Measurements from ENCODE around the gene SLC25A13.

Gene SLC25A13

DNA sequence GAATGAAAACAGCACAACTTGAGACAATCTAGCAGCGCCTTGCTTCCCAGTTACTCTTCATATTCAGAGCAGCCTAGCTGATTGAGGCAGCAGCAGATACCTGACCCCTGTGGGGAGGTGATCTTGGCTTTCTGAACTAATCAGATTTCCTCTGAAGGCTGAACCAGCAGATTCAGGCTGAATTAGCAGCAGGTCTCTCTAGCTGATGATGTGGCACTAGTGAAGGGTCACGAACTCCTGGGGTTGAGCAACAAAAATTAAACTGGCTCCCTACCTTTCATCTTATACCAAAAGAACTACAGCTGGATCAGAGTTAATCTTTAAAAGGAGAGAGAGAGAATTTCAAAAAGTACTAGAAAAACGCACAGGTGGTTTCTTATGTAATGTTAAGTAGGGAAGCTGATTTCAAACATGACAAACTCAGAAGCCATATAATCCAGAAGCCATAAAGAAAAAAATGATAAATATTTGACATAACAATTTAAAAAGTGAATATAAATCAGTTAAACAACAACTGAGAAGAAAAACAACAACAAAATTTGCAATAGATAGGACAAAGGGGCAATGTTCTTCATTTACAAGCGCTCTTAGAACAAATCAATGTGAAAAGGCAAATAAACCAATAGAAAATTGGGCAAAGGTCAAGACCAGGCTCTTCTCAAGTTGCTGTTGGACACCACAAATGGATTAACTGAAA, 13.5 kb downstream of the SLC25A13 start:
- no peak overlapping the region for H3K4me3 ChIP-seq (ENCODE audit: low read depth, low read length)
- DNase-seq (ENCODE audit: low read depth): no peak
- TF ChIP-seq, protein P1, sequence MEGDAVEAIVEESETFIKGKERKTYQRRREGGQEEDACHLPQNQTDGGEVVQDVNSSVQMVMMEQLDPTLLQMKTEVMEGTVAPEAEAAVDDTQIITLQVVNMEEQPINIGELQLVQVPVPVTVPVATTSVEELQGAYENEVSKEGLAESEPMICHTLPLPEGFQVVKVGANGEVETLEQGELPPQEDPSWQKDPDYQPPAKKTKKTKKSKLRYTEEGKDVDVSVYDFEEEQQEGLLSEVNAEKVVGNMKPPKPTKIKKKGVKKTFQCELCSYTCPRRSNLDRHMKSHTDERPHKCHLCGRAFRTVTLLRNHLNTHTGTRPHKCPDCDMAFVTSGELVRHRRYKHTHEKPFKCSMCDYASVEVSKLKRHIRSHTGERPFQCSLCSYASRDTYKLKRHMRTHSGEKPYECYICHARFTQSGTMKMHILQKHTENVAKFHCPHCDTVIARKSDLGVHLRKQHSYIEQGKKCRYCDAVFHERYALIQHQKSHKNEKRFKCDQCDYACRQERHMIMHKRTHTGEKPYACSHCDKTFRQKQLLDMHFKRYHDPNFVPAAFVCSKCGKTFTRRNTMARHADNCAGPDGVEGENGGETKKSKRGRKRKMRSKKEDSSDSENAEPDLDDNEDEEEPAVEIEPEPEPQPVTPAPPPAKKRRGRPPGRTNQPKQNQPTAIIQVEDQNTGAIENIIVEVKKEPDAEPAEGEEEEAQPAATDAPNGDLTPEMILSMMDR (IDR thresholded peaks at IDR 0.05; ENCODE audit: insufficient read depth, low read depth, low read length, missing control alignments): no peak

DNA sequence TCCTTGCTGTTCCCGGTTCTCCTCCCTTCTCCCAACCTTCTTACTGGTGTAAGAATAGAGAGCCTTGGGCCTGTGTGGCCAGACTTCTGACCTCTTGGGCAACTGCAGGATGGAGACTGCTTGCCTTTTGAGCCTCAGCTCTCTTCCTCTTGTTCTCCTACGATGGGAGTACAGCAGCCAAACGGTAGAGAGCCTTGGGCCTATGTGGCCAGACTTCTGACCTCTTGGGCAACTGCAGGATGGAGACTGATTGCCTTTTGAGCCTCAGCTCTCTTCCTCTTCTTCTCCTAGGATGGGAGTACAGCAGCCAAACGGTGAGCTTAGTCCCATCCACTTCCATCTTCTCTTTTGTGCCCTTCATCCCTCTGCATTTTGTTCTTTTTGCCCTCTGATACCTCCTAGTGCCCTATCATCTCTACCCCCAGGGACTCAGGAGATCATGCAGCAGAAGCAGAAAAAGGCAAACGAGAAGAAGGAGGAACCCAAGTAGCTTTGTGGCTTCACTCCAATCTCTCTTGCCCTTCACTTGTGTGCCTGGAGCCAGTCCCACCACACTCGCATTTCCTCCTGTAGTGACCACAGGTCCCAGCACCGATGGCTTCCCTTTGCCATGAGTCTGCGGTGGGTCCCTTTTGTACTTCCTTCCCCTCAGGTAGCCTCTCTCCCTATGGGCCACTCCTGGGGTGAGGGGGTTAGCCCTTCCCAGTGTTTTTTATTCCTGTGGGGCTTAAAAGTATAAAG, 15.3 kb downstream of the SLC25A13 start:
- no peak overlapping the region for H3K4me3 ChIP-seq (ENCODE audit: low read depth, low read length)
- TF ChIP-seq, protein P1 (IDR thresholded peaks at IDR 0.05; ENCODE audit: insufficient read depth, low read depth, low read length, missing control alignments): no peak
- DNase-seq (ENCODE audit: low read depth): no peak

- TF ChIP-seq, protein P1 (IDR thresholded peaks at IDR 0.05; ENCODE audit: insufficient read depth, low read depth, low read length, missing control alignments): no peak
- H3K4me3 ChIP-seq (ENCODE audit: low read depth, low read length): no peak overlapping the region
- DNase-seq (ENCODE audit: low read depth): no peak
Measured at GRCh38 chr7:96305915-96306314, 16.0 kb downstream of the SLC25A13 start.

GRCh38 chr7:96304573-96304972, 17.3 kb downstream of the SLC25A13 start:
- H3K4me3 ChIP-seq (ENCODE audit: low read depth, low read length): no peak overlapping the region
- no peak for DNase-seq (ENCODE audit: low read depth)
- TF ChIP-seq, protein P1 (IDR thresholded peaks at IDR 0.05; ENCODE audit: insufficient read depth, low read depth, low read length, missing control alignments): no peak

- no peak overlapping the region for H3K4me3 ChIP-seq (ENCODE audit: low read depth, low read length)
- DNase-seq (ENCODE audit: low read depth): no peak
- TF ChIP-seq, protein P1 (IDR thresholded peaks at IDR 0.05; ENCODE audit: insufficient read depth, low read depth, low read length, missing control alignments): no peak
Measured at GRCh38 chr7:96303686-96304443, 18.0 kb downstream of the SLC25A13 start.

GRCh38 chr7:96303105-96303685, 18.7 kb downstream of the SLC25A13 start:
- DNase-seq (ENCODE audit: low read depth): no peak
- TF ChIP-seq, protein P1 (IDR thresholded peaks at IDR 0.05; ENCODE audit: insufficient read depth, low read depth, low read length, missing control alignments): no peak

More at GRCh38 chr7:96303105-96303685, 18.7 kb downstream of the SLC25A13 start:
- H3K4me3 ChIP-seq (ENCODE audit: low read depth, low read length): no peak overlapping the region
